Measurements from ENCODE around the gene ZNF264. TPM values are rescaled to one million over a fixed set of nuclear protein-coding genes. Genes with fewer than 3 reads are reported as not detected.

Gene ZNF264
- total RNA-seq, 2 experiments from 2014 or later, result 40.5 to 40.7 TPM

DNA sequence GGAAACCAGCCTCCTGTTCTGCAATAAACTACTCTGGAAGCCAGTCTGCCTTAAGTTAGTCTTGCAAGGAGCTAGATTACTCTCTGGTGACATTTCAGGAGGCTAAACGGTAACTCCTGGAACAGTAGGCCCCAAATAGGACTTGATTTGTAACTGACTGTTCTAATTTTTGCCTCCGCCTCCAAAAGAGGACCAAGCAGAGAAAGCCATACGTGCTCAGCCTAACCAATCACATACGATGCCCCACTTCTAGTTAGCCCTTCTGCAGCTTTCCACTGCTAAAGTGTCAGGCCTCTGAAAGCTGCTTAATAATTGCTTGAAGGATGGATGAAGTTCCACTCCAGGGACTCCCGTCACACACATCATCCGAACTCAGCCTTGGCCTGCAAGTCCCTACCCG lies 49.9 kb downstream of the ZNF264 start:
- Histone ChIP-seq H3K27me3 (ENCODE audit: control insufficient read depth in 1 of 2, insufficient read depth in 2 of 2, low read length in 2 of 2) (no peaks in the 10 kb centered on the region), H3K4me1 (ENCODE audit: insufficient read depth, low read length) (peaks cover 32% of the 10 kb centered on the region), H3K9me3 (ENCODE audit: control insufficient read depth in 1 of 2, insufficient read depth in 1 of 2, low read length in 2 of 2) (no peaks in the 10 kb centered on the region), H3K36me3 (ENCODE audit: insufficient read depth, low read length) (peaks cover 21% of the 10 kb centered on the region), H3K27ac (ENCODE audit: low read depth in 1 of 2, low read length in 2 of 2) (peak overlapping the region; percentile 89 to 96), H3K4me3 (ENCODE audit: low read length) (peak overlapping the region; percentile 89)
- ATAC-seq (ENCODE audit: poor library complexity) (no peak), DNase-seq (peak in 1 of 14 experiments; percentile 2)
- H3K4me1 Mint-ChIP-seq (ENCODE audit: low read depth), result peaks cover 40% of the 10 kb centered on the region
- TF ChIP-seq, protein P1, sequence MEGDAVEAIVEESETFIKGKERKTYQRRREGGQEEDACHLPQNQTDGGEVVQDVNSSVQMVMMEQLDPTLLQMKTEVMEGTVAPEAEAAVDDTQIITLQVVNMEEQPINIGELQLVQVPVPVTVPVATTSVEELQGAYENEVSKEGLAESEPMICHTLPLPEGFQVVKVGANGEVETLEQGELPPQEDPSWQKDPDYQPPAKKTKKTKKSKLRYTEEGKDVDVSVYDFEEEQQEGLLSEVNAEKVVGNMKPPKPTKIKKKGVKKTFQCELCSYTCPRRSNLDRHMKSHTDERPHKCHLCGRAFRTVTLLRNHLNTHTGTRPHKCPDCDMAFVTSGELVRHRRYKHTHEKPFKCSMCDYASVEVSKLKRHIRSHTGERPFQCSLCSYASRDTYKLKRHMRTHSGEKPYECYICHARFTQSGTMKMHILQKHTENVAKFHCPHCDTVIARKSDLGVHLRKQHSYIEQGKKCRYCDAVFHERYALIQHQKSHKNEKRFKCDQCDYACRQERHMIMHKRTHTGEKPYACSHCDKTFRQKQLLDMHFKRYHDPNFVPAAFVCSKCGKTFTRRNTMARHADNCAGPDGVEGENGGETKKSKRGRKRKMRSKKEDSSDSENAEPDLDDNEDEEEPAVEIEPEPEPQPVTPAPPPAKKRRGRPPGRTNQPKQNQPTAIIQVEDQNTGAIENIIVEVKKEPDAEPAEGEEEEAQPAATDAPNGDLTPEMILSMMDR (IDR thresholded peaks at IDR 0.05), result no peak
- peak overlapping the region; percentile 92 for H3K27ac Mint-ChIP-seq
- H3K4me3 Mint-ChIP-seq, result peak overlapping the region; percentile 93
- H3K9me3 Mint-ChIP-seq, result peaks cover 2% of the 10 kb centered on the region
- intact Hi-C loops (cut with DNase I, micrococcal nuclease), result loop anchor here (2.0 to 5.0 kb wide), 4 partner anchors 50 to 194 kb away; partner anchors contain the start of genes ZNF304 (in 2 of the 2), ZNF264 (in 1 of the 2) and ZNF749 (in 1 of the 2)
- H3K36me3 Mint-ChIP-seq (ENCODE audit: low read depth), result peaks cover 61% of the 10 kb centered on the region
- ChIA-PET CTCF (no interaction called here), POLR2A (interaction anchor here (0.6 to 1.5 kb wide), 4 partner anchors 39 to 1302 kb away, joined by 3 read pairs; partner anchors contain the start of genes ZNF460, ZNF543 and ZNF606)
- H3K27me3 Mint-ChIP-seq, result no peaks in the 10 kb centered on the region

DNA sequence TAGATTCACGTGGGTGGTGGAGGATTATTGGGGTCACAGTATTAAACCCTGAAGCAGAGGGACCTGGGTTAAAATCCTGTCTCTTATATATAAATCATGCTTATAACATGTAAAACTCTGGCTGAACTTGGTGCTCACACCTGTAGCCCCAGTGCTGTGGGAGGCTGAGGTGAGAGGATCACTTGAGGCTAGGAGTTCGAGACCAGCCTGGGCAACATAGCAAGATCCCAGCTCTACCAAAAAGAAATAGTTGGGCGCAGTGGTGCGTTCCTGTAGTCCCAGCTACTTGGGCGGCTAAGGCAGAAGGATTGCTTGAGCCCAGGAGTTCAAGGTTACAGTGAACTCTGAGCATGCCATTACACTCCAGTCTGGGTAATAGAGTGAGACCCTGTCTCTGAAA lies 51.5 kb downstream of the ZNF264 start:
- CTCF ChIA-PET, result no interaction called here
- H3K9me3 ChIP-seq (ENCODE audit: control insufficient read depth in 1 of 2, insufficient read depth in 1 of 2, low read length in 2 of 2), result no peaks in the 10 kb centered on the region
- peak overlapping the region; percentile 54 for H3K4me3 Mint-ChIP-seq
- ATAC-seq (ENCODE audit: poor library complexity) (no peak), DNase-seq (no peak)
- TF ChIP-seq, protein P1 (IDR thresholded peaks at IDR 0.05), result no peak
- peaks cover 77% of the 10 kb centered on the region for H3K36me3 Mint-ChIP-seq (ENCODE audit: low read depth)
- peaks cover 35% of the 10 kb centered on the region for H3K36me3 ChIP-seq (ENCODE audit: insufficient read depth, low read length)
- peak overlapping the region; percentile 92 for H3K27ac Mint-ChIP-seq
- no peaks in the 10 kb centered on the region for H3K27me3 ChIP-seq (ENCODE audit: control insufficient read depth in 1 of 2, insufficient read depth in 2 of 2, low read length in 2 of 2)
- H3K27ac ChIP-seq (ENCODE audit: low read depth in 1 of 2, low read length in 2 of 2), result no peak overlapping the region
- H3K4me3 ChIP-seq (ENCODE audit: low read length), result no peak overlapping the region
- H3K4me1 ChIP-seq (ENCODE audit: insufficient read depth, low read length), result peaks cover 32% of the 10 kb centered on the region
- H3K4me1 Mint-ChIP-seq (ENCODE audit: low read depth), result peaks cover 40% of the 10 kb centered on the region
- POLR2A ChIA-PET, result no interaction called here
- peaks cover 2% of the 10 kb centered on the region for H3K9me3 Mint-ChIP-seq
- no peaks in the 10 kb centered on the region for H3K27me3 Mint-ChIP-seq
- intact Hi-C loops (cut with DNase I, micrococcal nuclease), result loop anchor here in 1 of 2 experiments (5.0 kb wide), 1 partner anchor 109 kb away; the partner anchor contains the start of gene ZNF304

DNA sequence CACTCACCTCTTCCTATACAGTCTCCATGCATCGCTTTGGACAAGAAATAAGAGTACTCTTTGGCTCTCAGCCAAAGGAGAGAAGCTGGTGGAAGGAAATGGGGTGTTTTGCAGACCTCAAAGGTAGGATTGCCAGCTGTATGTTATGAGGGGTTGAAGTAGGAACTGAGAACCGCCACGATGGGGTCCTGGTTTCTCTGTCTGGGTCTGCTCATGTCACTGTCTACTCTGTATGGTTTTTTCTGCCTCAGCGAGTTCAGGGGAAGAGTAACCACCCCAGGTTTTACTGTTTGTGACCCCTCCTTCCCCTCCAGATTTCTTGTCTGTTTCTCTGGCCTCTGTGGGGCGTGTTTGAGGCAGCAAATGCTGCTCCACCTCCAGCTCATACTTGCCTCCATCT lies 53.2 kb downstream of the ZNF264 start:
- H3K4me1 Mint-ChIP-seq (ENCODE audit: low read depth), result peaks cover 40% of the 10 kb centered on the region
- intact Hi-C loops (cut with DNase I, micrococcal nuclease), result loop anchor here in 1 of 2 experiments (5.0 kb wide), 1 partner anchor 108 kb away; the partner anchor contains the start of gene ZNF304
- POLR2A ChIA-PET, result no interaction called here

More for the DNA sequence above, 53.2 kb downstream of the ZNF264 start:
- Mint-ChIP-seq H3K27ac (no peak overlapping the region), H3K36me3 (ENCODE audit: low read depth) (peaks cover 94% of the 10 kb centered on the region), H3K9me3 (peaks cover 2% of the 10 kb centered on the region), H3K27me3 (no peaks in the 10 kb centered on the region), H3K4me3 (no peak overlapping the region)
- no peak for DNase-seq
- Histone ChIP-seq H3K27me3 (ENCODE audit: control insufficient read depth in 1 of 2, insufficient read depth in 2 of 2, low read length in 2 of 2) (no peaks in the 10 kb centered on the region), H3K36me3 (ENCODE audit: insufficient read depth, low read length) (peaks cover 51% of the 10 kb centered on the region), H3K27ac (ENCODE audit: low read depth in 1 of 2, low read length in 2 of 2) (no peak overlapping the region), H3K4me3 (ENCODE audit: low read length) (no peak overlapping the region), H3K9me3 (ENCODE audit: control insufficient read depth in 1 of 2, insufficient read depth in 1 of 2, low read length in 2 of 2) (peaks cover 0 to 5% of the 10 kb centered on the region in 2 experiments), H3K4me1 (ENCODE audit: insufficient read depth, low read length) (peaks cover 32% of the 10 kb centered on the region)
- ATAC-seq (ENCODE audit: poor library complexity), result no peak
- CTCF ChIA-PET, result no interaction called here
- TF ChIP-seq, protein P1 (IDR thresholded peaks at IDR 0.05), result no peak
